Stomach (tissue), 4 donors: Measurements from ENCODE around the gene RNF2.

Experiments
- CTCF ChIP-seq, 7 experiments: fragments of 450-650 bp in 4 of 7; fragments of 200-600 bp in 3 of 7; sonication (generic) in 3 of 7; IDR thresholded peaks; one replicate each; pipeline ENCODE4 v1.5.1; 2016 to 2019; ENCODE audit warnings: antibody characterized with exemption in 7 of 7, control low read depth in 2 of 7, mild to moderate bottlenecking in 1 of 7
- POLR2AphosphoS5 ChIP-seq, 3 donors: sonication (generic); formaldehyde crosslinking; IDR thresholded peaks; one replicate each; pipeline ENCODE4 v1.6.1; 2016; ENCODE audit warnings: antibody characterized with exemption in 3 of 3

- TF ChIP-seq CTCF (IDR thresholded peaks at IDR 0.05) = no peak
- TF ChIP-seq POLR2AphosphoS5 (IDR thresholded peaks at IDR 0.05) = no peak
Measured at GRCh38 chr1:185144233-185144632, 98.9 kb downstream of the RNF2 start.
